ENCODE measurements around the gene TUBB. TPM values are rescaled to one million over a fixed set of nuclear protein-coding genes. Genes with fewer than 3 reads are reported as not detected.

The TUBB gene
- total and polyA plus RNA-seq, 9 of the 15 experiments (the other 6 are each of a cell fraction or from before 2014, with no cell fraction given): 971 to 2,870 (median 1,478) TPM

- DNase-seq (ENCODE audit: extremely low read depth in 1 of 4, low spot score in 3 of 4) (peak; percentile 97 to 98 (median 97)), ATAC-seq (peak; percentile 92), FAIRE-seq (peak; percentile 82)
- Histone ChIP-seq H3K9me1 (ENCODE audit: control insufficient read depth, insufficient read depth, low read length) (peaks cover 5% of the 10 kb centered on the region), H4K20me1 (replicated peaks; ENCODE audit: control insufficient read depth, insufficient read depth, low read length) (peaks cover 4% of the 10 kb centered on the region; the same call in 1 of the 2 replicates), H3K4me3 (peak within 1 kb of the TSS; percentile 91), H3K27me3 (ENCODE audit: control insufficient read depth in 2 of 2, insufficient read depth in 2 of 2, low read length in 2 of 2) (no peaks in the 10 kb centered on the region), H3K79me2 (ENCODE audit: control insufficient read depth, insufficient read depth, low read length) (peaks cover 61% of the 10 kb centered on the region), H3K9ac (ENCODE audit: insufficient read depth in 1 of 2, low read depth in 2 of 2, low read length in 2 of 2) (peak within 1 kb of the TSS; percentile 92 to 99), H2AFZ (ENCODE audit: low read depth, low read length) (peak within 1 kb of the TSS; percentile 95), H3K9me3 (replicated peaks; ENCODE audit: control insufficient read depth, insufficient read depth, low read depth, low read length) (no peaks in the 10 kb centered on the region), H3K4me1 (replicated peaks in 1 of 2; ENCODE audit: control insufficient read depth in 2 of 2, insufficient read depth in 2 of 2, low read length in 2 of 2) (peaks cover 38 to 47% of the 10 kb centered on the region in 2 experiments), H3K36me3 (ENCODE audit: control insufficient read depth, insufficient read depth, low read length) (peaks cover 39% of the 10 kb centered on the region), H3K4me2 (ENCODE audit: insufficient read depth, low read length) (peak within 1 kb of the TSS; percentile 92), H3K27ac (ENCODE audit: extremely low read depth, low read depth, low read length) (peak within 1 kb of the TSS; percentile 87)
- intact Hi-C loops (cut with micrococcal nuclease): loop anchor here (1.0 to 5.0 kb wide), 5 partner anchors 22 to 340 kb away; partner anchors contain the start of gene TUBB
- no TSS peak for BruUV-seq (replicated peaks)
- WGBS (ENCODE audit: insufficient coverage, low coverage, missing lambda C conversion rate): under 1% methylated on average over 45 of the region's 66 CpGs
- in situ Hi-C loops (cut with MboI): loop anchor here (5.0 kb wide), 2 partner anchors 135 to 335 kb away; no protein-coding TSS in a partner anchor
- POLR2A ChIA-PET: interaction anchor here (0.6 to 2.1 kb wide), 14 partner anchors 10 to 341 kb away, joined by 3 to 10 read pairs (median 4); partner anchors contain the start of gene DDR1
- CTCF ChIA-PET (ENCODE audit: low intra/inter-chr PET ratio): interaction anchor here (3.7 kb wide), 1 partner anchor 86 kb away, joined by 14 read pairs; no protein-coding TSS in a partner anchor
- TF ChIP-seq PHF21A (IDR thresholded peaks at IDR 0.05; ENCODE audit: borderline replicate concordance, low read depth) (peak; percentile 41; the same call in 1 of the 2 replicates), CEBPG (CRISPR knock-in tag; IDR thresholded peaks at IDR 0.05) (peak; percentile 74), CEBPG (tag; conservative IDR thresholded peaks at IDR 0.05 in 1 of 2, IDR thresholded peaks at IDR 0.05 in 1 of 2) (peak; percentile 93 to 94), ATF3 (IDR thresholded peaks at IDR 0.05) (peak; percentile 41), ATF3 (CRISPR knock-in tag; conservative IDR thresholded peaks at IDR 0.05) (peak; percentile 75; the same call in 1 of the 2 replicates), ZNF23 (CRISPR knock-in tag; IDR thresholded peaks at IDR 0.05) (no peak), ZNF274 (IDR thresholded peaks at IDR 0.05; ENCODE audit: borderline replicate concordance, low read depth, low read length) (no peak), ZNF592 (IDR thresholded peaks at IDR 0.05) (peak; percentile 81), BRCA1 (IDR thresholded peaks at IDR 0.05) (no peak), BRCA1 (CRISPR knock-in tag; IDR thresholded peaks at IDR 0.05) (no peak), HMG20B (CRISPR knock-in tag; IDR thresholded peaks at IDR 0.05) (no peak), GABPB1 (CRISPR knock-in tag; IDR thresholded peaks at IDR 0.05) (no peak; the same call in none of the 2 replicates), SAFB (IDR thresholded peaks at IDR 0.05; ENCODE audit: borderline replicate concordance, low read depth, low read length) (no peak; the same call in 1 of the 2 replicates), MCM5 (IDR thresholded peaks at IDR 0.05; ENCODE audit: low read depth) (no peak)
- TF ChIP-seq, protein P1, sequence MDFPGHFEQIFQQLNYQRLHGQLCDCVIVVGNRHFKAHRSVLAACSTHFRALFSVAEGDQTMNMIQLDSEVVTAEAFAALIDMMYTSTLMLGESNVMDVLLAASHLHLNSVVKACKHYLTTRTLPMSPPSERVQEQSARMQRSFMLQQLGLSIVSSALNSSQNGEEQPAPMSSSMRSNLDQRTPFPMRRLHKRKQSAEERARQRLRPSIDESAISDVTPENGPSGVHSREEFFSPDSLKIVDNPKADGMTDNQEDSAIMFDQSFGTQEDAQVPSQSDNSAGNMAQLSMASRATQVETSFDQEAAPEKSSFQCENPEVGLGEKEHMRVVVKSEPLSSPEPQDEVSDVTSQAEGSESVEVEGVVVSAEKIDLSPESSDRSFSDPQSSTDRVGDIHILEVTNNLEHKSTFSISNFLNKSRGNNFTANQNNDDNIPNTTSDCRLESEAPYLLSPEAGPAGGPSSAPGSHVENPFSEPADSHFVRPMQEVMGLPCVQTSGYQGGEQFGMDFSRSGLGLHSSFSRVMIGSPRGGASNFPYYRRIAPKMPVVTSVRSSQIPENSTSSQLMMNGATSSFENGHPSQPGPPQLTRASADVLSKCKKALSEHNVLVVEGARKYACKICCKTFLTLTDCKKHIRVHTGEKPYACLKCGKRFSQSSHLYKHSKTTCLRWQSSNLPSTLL (IDR thresholded peaks at IDR 0.05): peak; percentile 95
Observed at GRCh38 chr6:30742316-30743098, 22.4 kb downstream of the TUBB start, which contains the start of gene FLOT1. Gene FLOT1 (minus strand): TSS chr6:30742687. CDS start chr6:30742189, 498 bp downstream.

Data from K562 (cell line).